Measurements from ENCODE around the gene ZNF230.

The ZNF230 gene

DNA sequence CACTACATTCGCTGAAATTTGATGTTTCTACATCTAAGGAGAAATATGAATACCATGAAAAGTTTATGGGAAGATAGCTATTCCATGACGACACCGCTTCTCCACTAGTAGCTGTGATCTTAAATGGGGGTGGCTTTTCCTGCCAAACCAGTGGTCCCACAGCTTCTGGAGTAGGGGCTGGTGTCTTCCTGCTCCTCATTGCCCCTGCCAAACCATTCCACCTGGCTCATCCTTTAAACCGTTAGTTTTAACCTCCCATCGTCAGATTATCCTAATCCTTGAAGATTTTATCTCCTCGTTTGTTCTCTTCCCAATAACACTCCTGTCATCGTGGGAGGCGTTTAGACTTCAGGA, 568 bp upstream of the ZNF230 start:
- Histone ChIP-seq H3K79me2 (ENCODE audit: control insufficient read depth, insufficient read depth, low read length) (no peaks in the 10 kb centered on the region), H3K36me3 (ENCODE audit: control insufficient read depth, insufficient read depth, low read length) (no peaks in the 10 kb centered on the region), H4K5ac (ENCODE audit: low read length) (no peak overlapping the region), H3K4me2 (ENCODE audit: low read length) (peak overlapping the region; percentile 92), H2BK5ac (ENCODE audit: low read length) (no peak overlapping the region), H3K4me3 (ENCODE audit: low read length) (peak overlapping the region; percentile 69), H3K4ac (ENCODE audit: low read depth, low read length) (no peak overlapping the region), H3K79me1 (ENCODE audit: low read length) (no peaks in the 10 kb centered on the region), H2BK120ac (ENCODE audit: low read depth, low read length) (no peak overlapping the region), H2AK5ac (ENCODE audit: low read length) (no peak overlapping the region), H3K56ac (ENCODE audit: low read length) (peak overlapping the region; percentile 95), H3K18ac (ENCODE audit: low read length) (no peak overlapping the region), H4K8ac (ENCODE audit: low read depth, low read length) (no peak overlapping the region), H3K27ac (ENCODE audit: low read depth, low read length) (no peak overlapping the region), H3K23ac (ENCODE audit: low read length) (no peak overlapping the region), H3K9ac (ENCODE audit: low read length) (peak overlapping the region; percentile 82), H3K4me1 (ENCODE audit: control insufficient read depth, low read depth, low read length) (no peaks in the 10 kb centered on the region), H2BK15ac (replicated peaks; ENCODE audit: low read depth) (no peak overlapping the region), H3K27me3 (ENCODE audit: insufficient read depth, low read length, poor library complexity) (no peaks in the 10 kb centered on the region)
- DNase-seq: no peak
- WGBS (ENCODE audit: extremely low coverage, insufficient coverage, low lambda C conversion rate): no CpG with 5 or more reads among the region's 8 CpGs

DNA sequence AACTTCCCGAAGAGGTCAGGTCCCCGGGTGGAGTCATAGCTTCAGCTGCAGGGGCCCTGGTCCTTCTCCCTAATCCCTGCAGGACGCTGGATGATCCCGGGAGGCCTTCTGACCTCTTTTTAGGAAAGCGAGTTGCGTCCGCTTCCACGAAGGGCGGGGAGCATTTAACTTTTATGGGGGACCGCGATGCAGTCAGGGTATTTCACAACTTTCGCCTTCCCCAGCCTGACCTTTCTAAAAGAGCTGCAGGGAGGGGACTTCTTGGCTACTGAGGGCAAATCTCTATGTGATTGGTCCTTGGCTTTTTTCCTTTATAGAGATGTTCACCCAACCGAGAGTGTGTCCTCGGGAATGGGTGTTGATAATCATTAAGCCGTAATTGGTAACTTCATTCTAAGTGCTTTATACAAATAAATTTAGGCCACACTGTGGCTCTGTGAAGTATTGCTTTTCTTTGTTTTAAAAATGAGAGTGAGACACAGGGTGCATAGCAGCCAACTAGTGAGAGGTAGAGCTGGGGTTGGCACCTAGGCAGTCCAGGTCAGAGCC, 778 bp downstream of the ZNF230 start:
- H3K27ac ChIP-seq (ENCODE audit: low read depth, low read length): no peak overlapping the region
- no peak overlapping the region for H2AK5ac ChIP-seq (ENCODE audit: low read length)
- peak overlapping the region; percentile 80 for H3K9ac ChIP-seq (ENCODE audit: low read length)
- no peaks in the 10 kb centered on the region for H3K79me2 ChIP-seq (ENCODE audit: control insufficient read depth, insufficient read depth, low read length)
- no peaks in the 10 kb centered on the region for H3K27me3 ChIP-seq (ENCODE audit: insufficient read depth, low read length, poor library complexity)
- no peak overlapping the region for H2BK15ac ChIP-seq (replicated peaks; ENCODE audit: low read depth)
- H3K23ac ChIP-seq (ENCODE audit: low read length): no peak overlapping the region
- H3K18ac ChIP-seq (ENCODE audit: low read length): no peak overlapping the region
- peak overlapping the region; percentile 97 for H3K4me2 ChIP-seq (ENCODE audit: low read length)
- H4K5ac ChIP-seq (ENCODE audit: low read length): no peak overlapping the region
- H3K56ac ChIP-seq (ENCODE audit: low read length): peak overlapping the region; percentile 86
- no CpG with 5 or more reads among the region's 15 CpGs for WGBS (ENCODE audit: extremely low coverage, insufficient coverage, low lambda C conversion rate)
- H2BK120ac ChIP-seq (ENCODE audit: low read depth, low read length): no peak overlapping the region
- H3K79me1 ChIP-seq (ENCODE audit: low read length): no peaks in the 10 kb centered on the region
- no peak for DNase-seq
- no peak overlapping the region for H3K4ac ChIP-seq (ENCODE audit: low read depth, low read length)
- H3K4me1 ChIP-seq (ENCODE audit: control insufficient read depth, low read depth, low read length): no peaks in the 10 kb centered on the region
- peak overlapping the region; percentile 82 for H3K4me3 ChIP-seq (ENCODE audit: low read length)
- H3K36me3 ChIP-seq (ENCODE audit: control insufficient read depth, insufficient read depth, low read length): no peaks in the 10 kb centered on the region
- H4K8ac ChIP-seq (ENCODE audit: low read depth, low read length): no peak overlapping the region
- no peak overlapping the region for H2BK5ac ChIP-seq (ENCODE audit: low read length)

DNA sequence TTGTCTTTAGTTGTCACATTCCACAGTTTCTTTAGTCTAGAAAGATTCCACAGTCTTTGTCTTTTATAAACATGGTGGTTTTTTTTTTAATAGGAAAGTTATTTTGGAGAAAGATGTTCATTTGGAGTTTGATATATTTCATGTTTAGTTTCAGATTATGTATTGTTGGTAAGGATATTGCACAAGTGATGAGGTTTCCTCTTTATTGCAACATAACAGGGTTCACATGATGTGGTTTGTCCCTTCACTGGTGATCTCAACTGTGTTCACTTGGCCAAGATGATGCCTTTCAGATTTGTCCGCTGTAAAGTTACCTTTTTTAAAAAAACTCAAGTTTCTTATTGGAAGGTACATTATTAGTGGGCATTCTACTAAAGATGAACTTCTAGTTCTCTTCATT, 3.2 kb downstream of the ZNF230 start:
- H2BK120ac ChIP-seq (ENCODE audit: low read depth, low read length): no peak overlapping the region
- H3K27me3 ChIP-seq (ENCODE audit: insufficient read depth, low read length, poor library complexity): no peaks in the 10 kb centered on the region
- WGBS (ENCODE audit: extremely low coverage, insufficient coverage, low lambda C conversion rate): no CpG with 5 or more reads among the region's 1 CpG
- H3K18ac ChIP-seq (ENCODE audit: low read length): no peak overlapping the region
- H3K4me2 ChIP-seq (ENCODE audit: low read length): no peak overlapping the region
- no peak overlapping the region for H2AK5ac ChIP-seq (ENCODE audit: low read length)
- no peak overlapping the region for H2BK5ac ChIP-seq (ENCODE audit: low read length)
- H3K4me3 ChIP-seq (ENCODE audit: low read length): no peak overlapping the region
- no peak overlapping the region for H4K8ac ChIP-seq (ENCODE audit: low read depth, low read length)
- H2BK15ac ChIP-seq (replicated peaks; ENCODE audit: low read depth): no peak overlapping the region
- H3K9ac ChIP-seq (ENCODE audit: low read length): no peak overlapping the region
- no peak overlapping the region for H4K5ac ChIP-seq (ENCODE audit: low read length)
- no peaks in the 10 kb centered on the region for H3K79me1 ChIP-seq (ENCODE audit: low read length)
- no peak overlapping the region for H3K23ac ChIP-seq (ENCODE audit: low read length)
- peaks cover 8% of the 10 kb centered on the region for H3K36me3 ChIP-seq (ENCODE audit: control insufficient read depth, insufficient read depth, low read length)
- DNase-seq: no peak
- H3K4me1 ChIP-seq (ENCODE audit: control insufficient read depth, low read depth, low read length): no peaks in the 10 kb centered on the region
- H3K79me2 ChIP-seq (ENCODE audit: control insufficient read depth, insufficient read depth, low read length): no peaks in the 10 kb centered on the region
- no peak overlapping the region for H3K4ac ChIP-seq (ENCODE audit: low read depth, low read length)
- H3K27ac ChIP-seq (ENCODE audit: low read depth, low read length): no peak overlapping the region
- H3K56ac ChIP-seq (ENCODE audit: low read length): no peak overlapping the region

DNA sequence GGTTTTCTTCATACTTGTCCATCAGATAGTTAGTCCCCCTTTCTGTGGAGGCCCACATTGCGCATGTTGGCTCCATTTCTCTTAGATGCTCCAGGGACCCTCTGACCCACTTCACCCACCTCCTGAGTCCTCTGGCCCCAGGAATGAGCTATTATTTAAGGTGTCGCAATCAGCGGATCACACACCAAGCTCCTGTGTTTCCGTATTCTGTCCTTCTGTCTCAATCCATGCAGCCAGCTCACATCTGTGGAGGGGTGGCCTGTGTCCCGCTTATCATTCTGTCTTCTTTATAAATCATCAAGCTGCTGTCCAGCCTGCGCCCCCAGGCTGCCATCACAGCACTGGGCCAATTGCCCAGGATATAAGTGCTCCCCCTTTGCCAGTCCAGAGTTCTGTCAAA, 4.7 kb downstream of the ZNF230 start:
- Histone ChIP-seq H3K27me3 (ENCODE audit: insufficient read depth, low read length, poor library complexity) (no peaks in the 10 kb centered on the region), H3K4me3 (ENCODE audit: low read length) (no peak overlapping the region), H2AK5ac (ENCODE audit: low read length) (no peak overlapping the region), H3K4me1 (ENCODE audit: control insufficient read depth, low read depth, low read length) (no peaks in the 10 kb centered on the region), H3K56ac (ENCODE audit: low read length) (no peak overlapping the region), H3K4ac (ENCODE audit: low read depth, low read length) (no peak overlapping the region), H4K8ac (ENCODE audit: low read depth, low read length) (no peak overlapping the region), H3K36me3 (ENCODE audit: control insufficient read depth, insufficient read depth, low read length) (peaks cover 8% of the 10 kb centered on the region), H2BK120ac (ENCODE audit: low read depth, low read length) (no peak overlapping the region), H3K23ac (ENCODE audit: low read length) (no peak overlapping the region), H3K18ac (ENCODE audit: low read length) (no peak overlapping the region), H3K4me2 (ENCODE audit: low read length) (no peak overlapping the region), H4K5ac (ENCODE audit: low read length) (no peak overlapping the region), H3K79me2 (ENCODE audit: control insufficient read depth, insufficient read depth, low read length) (no peaks in the 10 kb centered on the region), H2BK5ac (ENCODE audit: low read length) (no peak overlapping the region), H3K9ac (ENCODE audit: low read length) (no peak overlapping the region), H2BK15ac (replicated peaks; ENCODE audit: low read depth) (no peak overlapping the region), H3K79me1 (ENCODE audit: low read length) (no peaks in the 10 kb centered on the region), H3K27ac (ENCODE audit: low read depth, low read length) (no peak overlapping the region)
- no CpG with 5 or more reads among the region's 6 CpGs for WGBS (ENCODE audit: extremely low coverage, insufficient coverage, low lambda C conversion rate)
- no peak for DNase-seq

DNA sequence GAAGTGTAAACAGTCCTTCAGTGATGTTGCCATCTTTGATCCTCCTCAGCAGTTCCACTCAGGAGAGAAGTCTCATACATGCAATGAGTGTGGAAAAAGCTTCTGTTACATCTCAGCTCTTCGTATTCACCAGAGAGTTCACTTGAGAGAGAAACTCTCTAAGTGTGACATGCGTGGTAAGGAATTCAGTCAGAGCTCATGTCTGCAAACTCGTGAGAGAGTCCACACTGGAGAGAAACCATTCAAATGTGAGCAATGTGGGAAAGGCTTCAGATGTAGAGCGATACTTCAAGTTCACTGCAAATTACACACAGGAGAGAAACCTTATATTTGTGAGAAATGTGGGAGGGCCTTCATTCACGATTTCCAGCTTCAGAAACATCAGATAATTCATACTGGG, 7.7 kb downstream of the ZNF230 start:
- Histone ChIP-seq H3K27me3 (ENCODE audit: insufficient read depth, low read length, poor library complexity) (no peaks in the 10 kb centered on the region), H3K4me1 (ENCODE audit: control insufficient read depth, low read depth, low read length) (no peaks in the 10 kb centered on the region), H2BK120ac (ENCODE audit: low read depth, low read length) (no peak overlapping the region), H3K4me2 (ENCODE audit: low read length) (no peak overlapping the region), H4K8ac (ENCODE audit: low read depth, low read length) (no peak overlapping the region), H3K9ac (ENCODE audit: low read length) (no peak overlapping the region), H4K5ac (ENCODE audit: low read length) (no peak overlapping the region), H2AK5ac (ENCODE audit: low read length) (no peak overlapping the region), H3K4ac (ENCODE audit: low read depth, low read length) (no peak overlapping the region), H3K23ac (ENCODE audit: low read length) (no peak overlapping the region), H3K4me3 (ENCODE audit: low read length) (peak overlapping the region; percentile 21), H3K36me3 (ENCODE audit: control insufficient read depth, insufficient read depth, low read length) (peaks cover 8% of the 10 kb centered on the region), H3K27ac (ENCODE audit: low read depth, low read length) (no peak overlapping the region), H3K79me1 (ENCODE audit: low read length) (no peaks in the 10 kb centered on the region), H2BK15ac (replicated peaks; ENCODE audit: low read depth) (no peak overlapping the region), H2BK5ac (ENCODE audit: low read length) (no peak overlapping the region), H3K79me2 (ENCODE audit: control insufficient read depth, insufficient read depth, low read length) (no peaks in the 10 kb centered on the region), H3K56ac (ENCODE audit: low read length) (no peak overlapping the region), H3K18ac (ENCODE audit: low read length) (no peak overlapping the region)
- no peak for DNase-seq
- WGBS (ENCODE audit: extremely low coverage, insufficient coverage, low lambda C conversion rate): no CpG with 5 or more reads among the region's 5 CpGs

DNA sequence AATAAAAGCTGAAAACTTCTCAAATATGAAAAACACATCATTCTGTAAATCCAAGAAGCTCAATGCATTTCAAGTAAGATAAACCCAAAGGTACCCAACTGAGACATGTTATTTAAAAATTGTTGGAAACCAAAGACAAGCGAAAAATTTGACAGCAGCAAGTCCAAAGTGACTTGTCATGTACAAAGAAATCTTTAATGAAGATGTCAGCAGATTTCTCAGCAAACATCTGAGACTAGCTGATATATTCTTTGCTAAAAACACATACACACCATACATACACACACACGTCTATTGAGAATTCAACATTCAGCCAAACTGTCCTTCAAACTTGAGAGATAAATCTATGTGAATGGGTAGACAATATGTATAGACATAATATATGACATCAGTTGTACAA, 16.7 kb downstream of the ZNF230 start:
- Histone ChIP-seq H3K4me1 (ENCODE audit: control insufficient read depth, low read depth, low read length) (no peaks in the 10 kb centered on the region), H2BK120ac (ENCODE audit: low read depth, low read length) (no peak overlapping the region), H4K8ac (ENCODE audit: low read depth, low read length) (no peak overlapping the region), H3K23ac (ENCODE audit: low read length) (no peak overlapping the region), H3K79me2 (ENCODE audit: control insufficient read depth, insufficient read depth, low read length) (no peaks in the 10 kb centered on the region), H3K4me3 (ENCODE audit: low read length) (no peak overlapping the region), H3K4me2 (ENCODE audit: low read length) (no peak overlapping the region), H3K9ac (ENCODE audit: low read length) (no peak overlapping the region), H2BK5ac (ENCODE audit: low read length) (no peak overlapping the region), H3K36me3 (ENCODE audit: control insufficient read depth, insufficient read depth, low read length) (no peaks in the 10 kb centered on the region), H3K79me1 (ENCODE audit: low read length) (no peaks in the 10 kb centered on the region), H3K18ac (ENCODE audit: low read length) (no peak overlapping the region), H3K4ac (ENCODE audit: low read depth, low read length) (no peak overlapping the region), H4K5ac (ENCODE audit: low read length) (no peak overlapping the region), H2AK5ac (ENCODE audit: low read length) (no peak overlapping the region), H3K27ac (ENCODE audit: low read depth, low read length) (no peak overlapping the region), H3K56ac (ENCODE audit: low read length) (no peak overlapping the region), H3K27me3 (ENCODE audit: insufficient read depth, low read length, poor library complexity) (no peaks in the 10 kb centered on the region), H2BK15ac (replicated peaks; ENCODE audit: low read depth) (no peak overlapping the region)
- WGBS (ENCODE audit: extremely low coverage, insufficient coverage, low lambda C conversion rate): no CpG with 5 or more reads among the region's 2 CpGs
- DNase-seq: no peak
